T-helper 1 cell treated with Interleukin-12 subunit alpha and Interleukin-12 subunit beta and Interleukin-4 antibody, amounts not matched to agents 30 μg/mL and 1 μg/mL, for 36 hours (primary cell): ENCODE data around the gene PDLIM7.

ENCODE experiments used
- H3K27ac Mint-ChIP-seq: one replicate; pipeline ENCODE4 v1.8.0; 2021; ENCODE audit warnings: mild to moderate bottlenecking, mixed read lengths
- H3K27me3 Mint-ChIP-seq: one replicate; pipeline ENCODE4 v1.8.0; 2021; ENCODE audit warnings: low read depth, mixed read lengths
- H3K36me3 Mint-ChIP-seq: one replicate; pipeline ENCODE4 v1.8.0; 2021; ENCODE audit warnings: low read depth, mixed read lengths
- H3K4me1 Mint-ChIP-seq: one replicate; pipeline ENCODE4 v1.8.0; 2021; ENCODE audit warnings: low read depth, mixed read lengths
- H3K4me3 Mint-ChIP-seq: one replicate; pipeline ENCODE4 v1.8.0; 2021; ENCODE audit warnings: mild to moderate bottlenecking, moderate library complexity, mixed read lengths
- H3K9me3 Mint-ChIP-seq: one replicate; pipeline ENCODE4 v1.8.0; 2021; ENCODE audit warnings: mixed read lengths

Gene PDLIM7

DNA sequence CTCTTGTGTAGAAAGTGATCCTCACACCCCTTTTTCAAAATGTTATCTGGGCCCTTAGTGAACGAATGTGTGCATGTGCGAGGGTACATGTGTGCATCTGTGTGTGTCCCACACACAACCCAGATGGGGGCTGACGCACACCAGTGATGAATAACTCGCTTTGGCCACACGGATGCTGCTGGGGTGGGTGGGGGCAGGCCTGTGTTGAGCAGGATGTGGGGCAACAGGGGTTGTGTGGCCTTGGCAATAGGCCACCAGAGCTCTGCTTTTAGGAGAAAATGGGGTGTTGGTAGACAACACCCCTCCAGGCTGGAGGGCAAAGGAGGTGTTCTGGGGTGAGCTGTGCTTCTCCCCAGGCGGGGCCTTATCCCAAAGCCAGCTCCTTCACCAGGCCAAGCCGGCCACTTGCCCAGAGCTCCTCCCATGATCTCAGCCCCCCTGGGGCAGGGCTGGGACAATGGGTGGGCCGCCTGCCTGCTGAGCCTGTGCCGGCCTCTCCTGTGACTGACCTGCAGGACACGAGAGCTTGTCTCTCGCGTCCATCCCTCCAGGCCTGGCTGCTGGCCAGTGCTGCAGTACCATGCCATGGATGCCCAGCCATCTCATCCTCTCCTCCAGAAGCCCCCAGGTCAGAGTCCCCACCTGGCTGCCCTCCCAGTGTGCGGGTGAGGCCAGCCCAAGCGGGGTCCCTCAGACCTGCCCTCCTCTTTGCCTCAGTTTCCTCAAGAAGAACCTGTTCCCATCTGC lies 25.6 kb downstream of the PDLIM7 start:
- Mint-ChIP-seq H3K27me3 (peaks cover 11% of the 10 kb centered on the region), H3K4me1 (peaks cover 20% of the 10 kb centered on the region), H3K36me3 (no peaks in the 10 kb centered on the region), H3K9me3 (no peaks in the 10 kb centered on the region), H3K27ac (no peak overlapping the region), H3K4me3 (no peak overlapping the region)

DNA sequence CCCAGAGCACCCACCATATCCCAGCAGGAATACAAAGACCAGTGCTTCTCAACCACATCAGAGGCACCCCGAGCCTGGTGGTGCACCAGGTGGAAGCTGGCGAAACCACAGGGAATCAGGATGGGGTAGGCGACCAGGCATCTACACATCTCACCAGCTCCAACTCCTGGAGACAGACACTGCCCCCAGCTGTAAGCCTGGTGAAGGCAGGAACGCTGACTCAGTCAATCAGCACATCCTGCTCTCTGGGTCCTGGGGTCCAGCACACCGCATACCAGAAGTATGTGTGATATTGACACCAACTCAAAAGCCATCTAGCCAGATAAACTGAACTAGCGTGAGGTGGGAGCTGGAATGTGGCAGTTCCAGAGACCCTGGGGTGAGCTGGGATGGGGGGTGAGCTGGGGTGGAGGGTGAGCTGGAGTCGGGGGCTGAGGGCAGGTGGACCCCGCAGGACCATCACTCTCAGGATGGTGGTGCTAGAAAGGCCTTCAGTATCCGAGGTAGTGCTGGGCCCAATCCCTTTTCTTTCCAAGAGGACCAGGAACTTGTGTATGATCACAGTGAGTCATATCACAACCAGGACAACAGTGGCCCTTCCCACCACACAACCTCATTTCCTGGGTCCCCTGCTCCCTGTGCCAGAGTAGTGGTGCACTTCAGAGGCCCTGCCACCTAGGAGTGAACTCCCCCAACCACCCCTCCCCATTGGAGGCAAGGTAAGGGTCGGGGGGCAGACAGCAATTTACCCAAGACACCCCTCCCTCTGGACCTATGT lies 26.5 kb downstream of the PDLIM7 start:
- Mint-ChIP-seq H3K27me3 (peaks cover 11% of the 10 kb centered on the region), H3K27ac (no peak overlapping the region), H3K4me1 (peaks cover 16% of the 10 kb centered on the region), H3K9me3 (no peaks in the 10 kb centered on the region), H3K4me3 (no peak overlapping the region), H3K36me3 (no peaks in the 10 kb centered on the region)

DNA sequence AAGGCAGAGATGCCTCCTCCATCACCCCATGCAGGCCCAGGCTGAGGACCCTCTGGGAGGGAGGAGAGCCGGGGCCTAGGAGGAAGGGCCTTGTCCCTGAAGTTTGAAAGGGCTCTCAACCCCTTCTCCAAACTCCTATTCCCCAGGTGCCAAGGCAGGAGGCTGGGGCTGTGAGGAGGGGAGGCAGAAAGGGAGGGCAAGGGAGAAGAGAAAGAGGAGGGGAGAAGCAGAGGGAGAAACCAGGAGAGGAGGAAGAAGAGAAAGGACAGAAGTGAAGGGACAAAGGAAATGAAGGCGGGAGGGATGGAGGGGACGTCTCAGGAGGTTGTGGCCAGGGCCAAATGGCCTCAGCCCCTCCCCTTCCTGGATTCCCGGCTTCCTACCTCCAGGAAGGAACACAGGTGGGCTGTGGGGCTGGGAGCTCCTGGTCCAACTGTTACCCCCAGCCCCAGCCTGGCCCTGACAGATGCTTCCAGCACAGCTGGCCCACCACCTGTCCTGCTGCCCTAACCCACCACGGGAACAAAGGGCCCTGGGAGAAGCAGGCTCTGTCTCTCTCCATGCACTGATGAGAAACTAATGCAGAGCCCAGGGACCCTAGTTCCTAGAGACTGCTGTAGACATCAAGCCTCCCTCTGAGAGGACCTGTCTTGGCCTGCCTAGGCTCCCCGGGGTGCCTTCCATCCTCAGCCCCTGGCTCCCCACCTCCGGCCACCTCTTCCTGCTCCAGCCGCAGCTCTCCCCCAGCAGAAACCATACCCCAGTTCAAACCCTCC lies 27.5 kb downstream of the PDLIM7 start:
- H3K27ac Mint-ChIP-seq = no peak overlapping the region
- H3K4me1 Mint-ChIP-seq = peaks cover 8% of the 10 kb centered on the region
- peaks cover 11% of the 10 kb centered on the region for H3K27me3 Mint-ChIP-seq
- no peaks in the 10 kb centered on the region for H3K36me3 Mint-ChIP-seq
- H3K4me3 Mint-ChIP-seq = no peak overlapping the region
- no peaks in the 10 kb centered on the region for H3K9me3 Mint-ChIP-seq

DNA sequence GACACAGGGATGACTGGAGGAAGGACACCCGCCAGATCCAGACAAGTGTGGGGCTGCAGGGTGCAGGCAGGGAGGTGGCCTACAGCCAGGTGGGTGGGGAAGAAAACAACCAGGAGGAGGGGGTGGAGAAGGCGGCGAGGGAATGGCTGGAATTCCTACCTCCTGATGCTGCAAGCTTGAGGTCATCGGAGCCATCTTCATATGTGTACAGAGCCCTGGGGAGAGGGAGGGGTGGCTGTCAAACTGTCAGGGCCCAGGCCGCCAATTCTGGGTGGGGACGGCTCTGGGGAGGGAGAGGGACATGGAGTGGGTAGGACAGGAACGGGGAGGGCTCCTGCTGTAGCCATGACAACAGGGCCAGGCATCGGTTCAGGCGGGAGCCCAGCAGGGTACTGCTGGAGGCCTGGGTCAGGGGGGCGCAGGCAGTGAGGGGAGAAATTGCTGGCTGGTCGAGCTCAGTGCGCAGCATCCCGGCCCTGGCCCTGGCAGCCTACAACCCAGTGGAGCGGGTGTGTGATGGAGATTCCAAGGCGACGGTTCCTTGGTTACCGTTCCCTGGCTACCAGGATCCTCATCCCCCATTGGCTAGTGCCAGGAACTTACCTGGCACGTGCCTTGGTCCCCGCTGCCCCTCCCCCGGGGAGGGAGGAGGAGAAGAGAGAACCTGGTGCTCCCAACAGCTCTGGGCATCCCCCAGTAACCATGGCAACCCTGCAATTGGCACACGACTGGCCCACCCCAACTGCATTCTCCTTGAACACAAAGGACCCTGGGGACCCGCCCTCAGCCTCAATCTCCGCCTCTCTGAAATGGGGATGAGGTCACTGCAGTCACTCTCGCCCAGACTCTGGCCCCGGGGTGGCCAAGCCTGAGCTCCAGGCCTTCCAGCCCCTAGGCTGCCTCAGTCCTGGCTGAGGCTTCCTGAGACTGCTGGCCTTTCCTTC lies 28.4 kb downstream of the PDLIM7 start:
- no peak overlapping the region for H3K4me3 Mint-ChIP-seq

DNA sequence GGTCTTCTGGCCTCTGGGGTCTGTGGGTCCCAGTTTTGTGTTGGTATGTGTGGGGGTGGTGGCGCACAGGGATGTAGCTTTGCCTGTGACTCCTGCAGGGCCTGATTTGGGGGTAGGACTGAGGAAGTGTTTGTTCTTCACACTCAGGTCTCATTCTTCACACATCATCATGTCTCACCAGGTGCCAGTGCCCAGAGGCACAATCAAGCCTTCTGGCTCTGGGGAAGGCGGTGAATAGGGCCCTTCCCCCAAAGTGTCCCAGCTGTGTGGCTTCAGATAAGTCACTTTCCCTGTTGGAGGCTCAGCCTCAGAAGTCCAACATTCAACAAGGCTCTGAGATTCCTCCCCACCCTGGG lies 29.1 kb downstream of the PDLIM7 start:
- Mint-ChIP-seq H3K4me1 (peaks cover 3% of the 10 kb centered on the region), H3K27me3 (no peaks in the 10 kb centered on the region), H3K27ac (no peak overlapping the region), H3K9me3 (no peaks in the 10 kb centered on the region), H3K36me3 (no peaks in the 10 kb centered on the region), H3K4me3 (no peak overlapping the region)

More for the DNA sequence above, 28.4 kb downstream of the PDLIM7 start:
- H3K27me3 Mint-ChIP-seq = peaks cover 3% of the 10 kb centered on the region
- no peaks in the 10 kb centered on the region for H3K9me3 Mint-ChIP-seq
- no peak overlapping the region for H3K27ac Mint-ChIP-seq
- H3K36me3 Mint-ChIP-seq = no peaks in the 10 kb centered on the region
- H3K4me1 Mint-ChIP-seq = peaks cover 5% of the 10 kb centered on the region

DNA sequence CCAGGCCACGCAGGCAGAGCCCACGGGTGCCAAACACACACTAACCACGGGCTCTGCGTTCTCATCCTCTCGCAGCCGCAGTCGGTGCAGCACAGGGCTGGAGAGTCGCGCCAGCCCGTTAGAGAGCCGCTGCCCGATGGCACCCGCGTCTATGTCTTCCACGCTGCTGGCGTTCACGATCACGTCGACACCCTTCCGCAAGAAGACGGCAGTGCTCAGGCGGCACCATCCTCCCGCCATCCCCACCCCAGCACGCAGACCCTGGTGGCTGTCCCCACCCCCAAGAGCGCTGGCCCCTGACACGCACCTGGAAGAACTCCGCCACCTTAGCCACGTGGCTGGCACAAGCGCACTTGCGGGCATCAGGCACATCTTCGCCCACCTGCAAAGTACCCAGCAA lies 30.0 kb downstream of the PDLIM7 start:
- Mint-ChIP-seq H3K36me3 (no peaks in the 10 kb centered on the region), H3K27ac (no peak overlapping the region), H3K4me3 (no peak overlapping the region)

DNA sequence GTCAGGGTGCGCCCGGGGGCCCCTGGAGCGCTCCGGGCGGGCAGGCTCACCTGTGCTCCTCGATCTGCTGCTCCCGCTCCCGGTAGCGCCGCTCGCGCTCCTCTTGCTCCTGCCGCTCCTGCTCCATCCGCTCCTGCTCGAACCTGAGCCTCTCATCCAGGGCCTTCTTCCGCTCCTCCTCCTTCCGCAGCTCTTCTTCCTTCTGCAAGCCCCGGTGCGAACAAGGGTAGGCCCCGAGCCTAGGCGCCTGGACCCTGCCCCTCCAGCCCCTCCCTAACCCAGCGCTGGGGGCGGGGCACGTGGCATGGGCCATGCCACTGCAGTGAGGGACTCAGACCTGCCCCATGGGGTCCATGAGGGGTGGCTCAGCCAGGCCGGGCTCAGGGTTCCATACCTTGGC lies 30.5 kb downstream of the PDLIM7 start:
- Mint-ChIP-seq H3K4me3 (no peak overlapping the region), H3K9me3 (no peaks in the 10 kb centered on the region), H3K4me1 (peaks cover 11% of the 10 kb centered on the region)

More for the DNA sequence above, 30.0 kb downstream of the PDLIM7 start:
- Mint-ChIP-seq H3K27me3 (no peaks in the 10 kb centered on the region), H3K4me1 (peaks cover 5% of the 10 kb centered on the region), H3K9me3 (no peaks in the 10 kb centered on the region)

DNA sequence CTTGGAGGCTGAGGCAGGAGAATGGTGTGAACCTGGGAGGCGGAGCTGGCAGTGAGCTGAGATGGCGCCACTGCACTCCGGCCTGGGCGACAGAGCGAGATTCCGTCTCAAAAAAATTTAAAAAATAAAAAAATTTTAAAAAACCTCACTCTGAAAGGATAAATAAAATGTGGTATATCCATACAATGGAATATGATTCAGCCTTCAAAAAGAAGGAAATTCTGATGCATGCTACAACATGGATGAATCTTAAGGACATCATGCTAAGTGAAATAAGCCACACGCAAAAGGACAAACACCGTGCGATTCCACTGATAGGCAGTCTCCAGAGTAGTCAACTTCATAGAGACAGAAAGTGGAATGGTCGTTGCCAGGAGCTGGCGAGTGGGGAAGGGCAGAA lies 32.4 kb downstream of the PDLIM7 start:
- Mint-ChIP-seq H3K4me3 (no peak overlapping the region), H3K9me3 (no peaks in the 10 kb centered on the region), H3K4me1 (peaks cover 12% of the 10 kb centered on the region), H3K36me3 (no peaks in the 10 kb centered on the region), H3K27ac (no peak overlapping the region), H3K27me3 (no peaks in the 10 kb centered on the region)

More for the DNA sequence above, 30.5 kb downstream of the PDLIM7 start:
- H3K36me3 Mint-ChIP-seq = no peaks in the 10 kb centered on the region
- H3K27me3 Mint-ChIP-seq = no peaks in the 10 kb centered on the region
- H3K27ac Mint-ChIP-seq = no peak overlapping the region

DNA sequence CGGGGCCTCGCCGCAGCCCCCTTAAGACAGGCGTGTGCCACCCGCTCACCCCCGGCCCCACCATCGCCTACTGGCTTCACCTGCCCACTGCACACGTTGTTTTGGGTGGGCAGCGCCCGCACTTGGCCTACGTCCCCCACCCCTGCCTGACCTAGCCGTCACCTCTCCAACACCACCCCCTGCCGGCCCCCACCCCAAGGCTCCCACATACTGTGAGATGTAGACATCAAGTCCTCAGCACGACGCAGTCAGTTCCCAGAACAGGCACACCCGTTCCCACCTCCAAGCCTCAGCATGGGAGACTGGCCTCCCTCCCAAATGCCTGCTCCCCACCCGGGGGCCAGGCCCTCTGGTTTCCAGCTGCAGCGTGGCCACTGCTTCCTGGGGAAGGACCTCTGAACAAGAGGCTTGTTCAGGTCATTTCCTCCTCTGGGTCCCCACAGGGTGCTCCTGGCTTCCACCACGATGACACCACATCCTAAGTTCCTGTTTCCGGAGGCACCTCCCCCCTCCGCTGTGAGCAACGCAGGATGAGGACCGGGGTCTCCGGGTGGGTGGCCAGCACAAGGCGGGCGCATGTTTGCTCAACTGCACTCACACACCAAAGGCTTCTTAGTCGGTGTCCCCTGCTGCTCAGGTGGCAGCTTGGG lies 35.3 kb downstream of the PDLIM7 start:
- Mint-ChIP-seq H3K27me3 (no peaks in the 10 kb centered on the region), H3K27ac (no peak overlapping the region), H3K4me1 (peaks cover 15% of the 10 kb centered on the region), H3K4me3 (peak overlapping the region; percentile 37), H3K36me3 (no peaks in the 10 kb centered on the region), H3K9me3 (no peaks in the 10 kb centered on the region)

DNA sequence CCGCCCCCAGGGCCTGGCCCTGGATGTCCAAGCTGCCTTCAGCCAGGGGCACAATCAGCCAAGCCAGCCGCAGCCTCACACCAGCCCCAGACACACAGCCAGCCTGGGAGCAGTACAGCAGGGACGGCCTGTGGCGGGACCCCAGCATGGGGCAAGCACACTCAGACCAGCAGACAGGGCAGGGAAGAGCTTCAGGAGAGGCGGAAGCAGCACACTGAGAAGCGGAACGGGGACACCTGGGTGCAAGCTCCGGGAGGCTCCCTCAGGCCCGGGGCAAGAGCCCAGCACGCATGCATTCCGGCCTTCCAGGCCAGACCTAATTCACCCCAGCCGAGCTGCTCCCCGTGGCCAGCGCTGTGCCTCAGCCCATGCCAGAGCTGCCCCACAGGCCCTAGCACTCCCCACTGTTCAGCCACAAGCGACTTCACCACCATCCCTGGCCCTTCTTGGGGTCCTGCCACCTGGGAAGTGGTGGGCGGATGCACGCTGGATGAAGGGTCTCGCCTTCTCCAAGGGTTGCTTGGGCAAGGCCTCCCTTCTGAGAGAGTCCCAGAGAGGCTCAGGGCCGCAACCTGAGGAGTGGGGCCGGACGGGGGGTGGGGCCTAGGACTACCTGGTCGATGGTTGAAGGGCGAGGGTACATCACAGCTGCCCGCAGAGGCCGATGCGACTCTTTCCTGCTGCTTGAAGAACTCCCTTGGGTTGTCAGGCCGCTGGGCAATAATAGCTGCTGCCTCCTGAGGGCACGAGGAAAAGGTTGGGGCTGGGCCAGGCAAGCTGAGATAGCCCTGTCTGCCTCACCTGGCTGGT lies 37.4 kb downstream of the PDLIM7 start:
- H3K27ac Mint-ChIP-seq = no peak overlapping the region
- H3K36me3 Mint-ChIP-seq = no peaks in the 10 kb centered on the region
- H3K4me1 Mint-ChIP-seq = peaks cover 18% of the 10 kb centered on the region
- H3K9me3 Mint-ChIP-seq = no peaks in the 10 kb centered on the region
- no peaks in the 10 kb centered on the region for H3K27me3 Mint-ChIP-seq
- H3K4me3 Mint-ChIP-seq = no peak overlapping the region

DNA sequence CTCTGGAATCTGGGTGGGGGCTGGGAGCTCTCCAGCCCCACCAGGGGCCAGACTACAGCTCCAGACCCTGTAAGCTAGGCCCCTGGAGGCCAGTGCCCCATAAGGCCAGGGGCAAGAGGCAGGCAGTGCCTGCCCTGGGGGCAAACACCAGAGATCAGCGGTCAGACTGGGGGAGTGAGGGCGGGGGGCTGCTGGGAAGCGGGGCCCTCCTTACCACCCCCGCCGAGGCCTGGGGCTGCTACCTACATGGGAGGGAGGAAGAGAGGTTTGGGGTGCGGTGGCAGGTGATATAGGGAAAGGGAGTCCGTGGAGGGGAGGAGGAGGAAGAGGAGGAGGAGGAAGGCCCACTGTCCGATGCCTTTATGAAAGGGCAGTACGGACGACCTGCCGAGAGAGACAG lies 38.0 kb downstream of the PDLIM7 start:
- H3K4me1 Mint-ChIP-seq = peaks cover 18% of the 10 kb centered on the region
- no peaks in the 10 kb centered on the region for H3K9me3 Mint-ChIP-seq
- no peaks in the 10 kb centered on the region for H3K27me3 Mint-ChIP-seq
- H3K36me3 Mint-ChIP-seq = no peaks in the 10 kb centered on the region
- H3K27ac Mint-ChIP-seq = no peak overlapping the region
- H3K4me3 Mint-ChIP-seq = no peak overlapping the region

DNA sequence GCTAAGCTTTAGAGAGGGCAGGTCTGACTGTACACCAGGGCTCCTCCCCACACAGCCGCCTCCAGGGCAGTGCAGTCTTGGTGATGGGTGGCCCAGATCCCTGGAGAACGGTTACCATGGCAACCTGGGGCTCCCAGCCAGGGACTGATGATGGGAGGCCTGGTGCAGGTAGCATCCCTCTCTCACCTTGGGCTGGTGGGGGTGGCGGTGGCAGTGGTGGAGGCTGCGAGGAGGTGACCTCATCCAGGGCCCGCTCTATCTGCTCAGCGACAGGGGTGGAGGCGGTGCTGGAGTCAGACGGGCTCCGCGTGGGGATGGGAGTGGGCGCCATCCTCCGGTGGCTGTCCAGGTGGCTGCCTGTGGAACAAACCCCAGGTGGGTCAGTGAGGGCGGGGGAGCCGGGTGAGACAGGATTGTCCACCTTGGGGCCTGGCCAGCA lies 38.5 kb downstream of the PDLIM7 start:
- H3K9me3 Mint-ChIP-seq = no peaks in the 10 kb centered on the region
- peaks cover under 1% of the 10 kb centered on the region for H3K27me3 Mint-ChIP-seq
- no peaks in the 10 kb centered on the region for H3K36me3 Mint-ChIP-seq
- no peak overlapping the region for H3K4me3 Mint-ChIP-seq
- peaks cover 18% of the 10 kb centered on the region for H3K4me1 Mint-ChIP-seq
- no peak overlapping the region for H3K27ac Mint-ChIP-seq
